IMR-90 (cell line): ENCODE data around the gene TMEM163.
A peak's percentile ranks its signal among the peaks of the same experiment; 100 is the strongest.

Experiments used
- BHLHE40 ChIP-seq: fragments of 150-350 bp; IDR thresholded peaks from 2 replicates; pipeline ENCODE4 v1.6.1; 2016; ENCODE audit warnings: mild to moderate bottlenecking, low read depth, low read length
- CEBPB ChIP-seq: IDR thresholded peaks from 2 replicates; pipeline ENCODE4 v1.6.1; 2012; ENCODE audit warnings: low read depth, low read length, improper control_type of control experiment
- CHD1 ChIP-seq: IDR thresholded peaks from 2 replicates; pipeline ENCODE4 v1.6.1; 2012; ENCODE audit warnings: low read depth, low read length, improper control_type of control experiment
- CTCF ChIP-seq: conservative IDR thresholded peaks from 2 replicates; pipeline ENCODE4 v1.5.1; 2012; ENCODE audit warnings: mild to moderate bottlenecking, low read depth, low read length, improper control_type of control experiment
- ELK1 ChIP-seq: fragments of 150-350 bp; IDR thresholded peaks from 2 replicates; pipeline ENCODE4 v1.6.1; 2016; ENCODE audit warnings: low read depth, mild to moderate bottlenecking, low read length, moderate library complexity, borderline replicate concordance
- MAFK ChIP-seq: IDR thresholded peaks from 2 replicates; pipeline ENCODE4 v1.6.1; 2012; ENCODE audit warnings: low read depth, low read length, improper control_type of control experiment
- MXI1 ChIP-seq: IDR thresholded peaks from 2 replicates; pipeline ENCODE4 v1.6.1; 2012; ENCODE audit warnings: low read depth, mild to moderate bottlenecking, low read length, moderate library complexity, borderline replicate concordance
- NFE2L2 ChIP-seq: fragments of 150-350 bp; IDR thresholded peaks from 2 replicates; pipeline ENCODE4 v1.6.1; 2016; ENCODE audit warnings: low read depth, mild to moderate bottlenecking, low read length
- POLR2A ChIP-seq: IDR thresholded peaks from 2 replicates; pipeline ENCODE4 v1.6.1; 2012; ENCODE audit warnings: mild to moderate bottlenecking, low read depth, low read length
- RAD21 ChIP-seq: IDR thresholded peaks from 2 replicates; pipeline ENCODE4 v1.6.1; 2012; ENCODE audit warnings: low read length, improper control_type of control experiment
- RCOR1 ChIP-seq: IDR thresholded peaks from 2 replicates; pipeline ENCODE4 v1.6.1; 2012; ENCODE audit warnings: mild to moderate bottlenecking, low read length, improper control_type of control experiment; ENCODE audit not compliant: insufficient replicate concordance
- RFX5 ChIP-seq: IDR thresholded peaks from 2 replicates; pipeline ENCODE4 v1.8.0; 2012; ENCODE audit warnings: low read depth, mild to moderate bottlenecking, low read length, moderate library complexity
- SMC3 ChIP-seq: fragments of 150-350 bp; IDR thresholded peaks from 2 replicates; pipeline ENCODE4 v1.6.1; 2016; ENCODE audit warnings: low read depth, mild to moderate bottlenecking, antibody characterized with exemption, low read length, moderate library complexity
- USF2 ChIP-seq: fragments of 150-350 bp; IDR thresholded peaks from 2 replicates; pipeline ENCODE4 v1.6.1; 2017; ENCODE audit warnings: mild to moderate bottlenecking, antibody characterized with exemption, low read length, low read depth

GRCh38 chr2:134706587-134707329 is 12.0 kb downstream of the TMEM163 start:
- TF ChIP-seq POLR2A (no peak), ELK1 (no peak), CTCF (no peak), CEBPB (no peak), RFX5 (no peak), BHLHE40 (no peak), MAFK (no peak), RCOR1 (no peak), USF2 (0 out of 2 replicates have a peak, but pooled peaks have one; percentile 15), CHD1 (no peak), MXI1 (no peak), RAD21 (no peak), NFE2L2 (no peak), SMC3 (no peak)
